HG02852 (cell line): Measurements from ENCODE around the gene OR52I2.

Source experiments
- ATAC-seq: cut with Tn5 transposase; IDR thresholded peaks from one replicate; pipeline ENCODE4 v1.9.1; 2021; ENCODE audit warnings: mild to moderate bottlenecking, moderate library complexity; ENCODE audit not compliant: unreplicated experiment

Gene OR52I2

DNA sequence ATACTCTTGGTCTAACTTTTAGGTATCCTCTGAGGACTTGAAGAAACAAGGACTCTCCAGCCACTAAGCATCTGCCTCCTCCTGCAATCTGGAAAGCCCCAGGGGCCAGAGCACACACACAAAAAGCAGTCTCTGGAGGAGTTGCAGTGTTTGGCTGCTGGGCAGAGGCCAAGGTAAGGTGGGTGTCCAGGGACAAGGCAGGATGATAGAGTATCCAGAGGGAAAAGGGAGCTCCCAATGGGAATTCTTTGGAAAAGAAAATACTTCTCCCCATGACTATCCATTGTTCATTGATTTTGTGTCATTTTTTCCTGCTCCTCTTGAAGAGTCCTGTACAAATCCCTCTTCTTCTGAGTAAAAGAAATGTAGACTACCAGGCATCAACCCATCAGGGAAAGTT is at the start of gene OR52I2:
Gene OR52I2, plus strand, starts transcription at position 301 of the 400 bp plus-strand sequence.
- no peak for ATAC-seq

DNA sequence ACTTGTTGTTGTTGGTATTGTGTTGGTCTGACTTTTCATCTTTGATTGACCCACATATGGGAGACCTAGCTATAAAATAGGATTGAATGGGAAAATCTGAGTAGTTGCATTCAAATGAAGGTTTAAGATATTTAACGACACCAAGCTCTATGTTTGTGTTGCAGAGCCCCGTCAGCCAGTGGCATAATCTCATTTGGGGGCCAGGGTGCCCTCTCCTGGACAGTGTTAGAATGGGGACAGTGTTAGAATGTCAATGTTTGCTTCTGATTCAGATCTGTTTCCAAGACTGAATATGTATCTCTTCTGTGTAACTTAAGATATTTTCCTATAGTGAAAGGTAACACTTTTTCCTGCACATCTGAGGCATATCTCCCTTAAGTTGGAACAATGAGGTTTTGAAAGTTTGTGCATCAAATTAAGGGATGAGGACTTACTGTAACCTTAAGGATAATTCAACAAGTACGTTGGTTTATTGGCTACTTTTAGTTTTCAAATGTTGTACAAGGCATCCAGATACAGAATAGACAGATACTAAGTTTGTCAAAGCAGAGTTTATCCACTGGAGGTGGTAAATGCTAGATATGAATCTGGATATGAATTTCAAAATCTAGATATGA is 41.8 kb upstream of the OR52I2 start:
- no peak for ATAC-seq

DNA sequence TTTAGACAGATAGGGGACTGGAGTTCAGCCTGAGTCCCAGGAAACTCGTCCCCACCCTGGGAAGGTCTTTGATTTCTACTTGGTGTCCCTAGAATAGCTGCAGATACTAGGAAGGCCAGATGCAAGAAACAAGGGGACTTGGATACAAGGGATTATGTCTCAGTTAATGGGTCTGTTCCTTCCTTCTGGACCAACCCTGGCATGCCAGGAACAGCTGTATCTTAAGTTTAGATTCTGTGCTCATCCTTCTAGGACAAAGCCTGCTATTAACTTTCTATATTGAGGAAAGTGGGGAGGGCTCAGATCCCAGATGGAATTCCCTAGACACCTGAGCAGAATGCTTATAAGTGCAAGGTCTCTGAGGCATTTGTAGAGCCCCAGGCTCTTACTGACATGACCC is 40.5 kb upstream of the OR52I2 start:
- no peak for ATAC-seq

DNA sequence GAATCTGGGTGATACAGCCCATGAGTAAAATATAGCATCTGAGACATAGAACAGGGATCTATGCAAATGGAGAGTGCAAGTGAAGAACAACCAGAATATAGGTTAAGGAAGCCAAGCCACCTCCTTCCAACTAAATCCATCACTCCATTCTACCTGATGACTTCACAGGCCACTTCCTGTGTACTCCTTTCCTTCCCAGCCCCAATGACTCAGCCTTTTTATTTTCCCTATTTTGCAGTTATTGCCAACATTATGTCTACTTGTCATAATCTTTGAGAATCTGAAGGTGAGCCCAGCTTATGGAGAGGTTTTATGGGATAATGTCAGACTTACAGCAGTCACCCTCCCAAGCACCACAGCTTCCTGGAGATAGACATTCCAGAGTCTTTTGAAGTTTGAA is 38.0 kb upstream of the OR52I2 start:
- no peak for ATAC-seq

DNA sequence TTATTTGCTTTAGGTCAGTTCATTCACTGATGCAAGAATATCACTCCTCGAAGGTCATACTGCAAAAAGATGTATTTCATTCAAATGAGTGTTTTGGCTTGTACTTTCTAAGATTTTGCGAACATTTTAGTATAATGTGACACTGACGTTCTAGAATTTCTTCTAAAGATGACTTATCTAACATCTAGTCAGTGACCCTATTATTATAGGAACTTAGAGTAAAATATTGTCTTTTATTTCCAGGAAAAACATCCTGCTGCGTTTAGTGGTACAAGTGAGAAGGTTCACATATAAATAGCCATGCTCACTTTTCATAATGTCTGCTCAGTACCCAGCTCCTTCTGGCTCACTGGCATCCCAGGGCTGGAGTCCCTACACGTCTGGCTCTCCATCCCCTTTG is 36.7 kb upstream of the OR52I2 start, which contains the start of gene OR52M1:
Gene OR52M1, plus strand, starts transcription at position 301 of the 400 bp plus-strand sequence. Its CDS starts 0 bp downstream, at position 301.
- no peak for ATAC-seq

DNA sequence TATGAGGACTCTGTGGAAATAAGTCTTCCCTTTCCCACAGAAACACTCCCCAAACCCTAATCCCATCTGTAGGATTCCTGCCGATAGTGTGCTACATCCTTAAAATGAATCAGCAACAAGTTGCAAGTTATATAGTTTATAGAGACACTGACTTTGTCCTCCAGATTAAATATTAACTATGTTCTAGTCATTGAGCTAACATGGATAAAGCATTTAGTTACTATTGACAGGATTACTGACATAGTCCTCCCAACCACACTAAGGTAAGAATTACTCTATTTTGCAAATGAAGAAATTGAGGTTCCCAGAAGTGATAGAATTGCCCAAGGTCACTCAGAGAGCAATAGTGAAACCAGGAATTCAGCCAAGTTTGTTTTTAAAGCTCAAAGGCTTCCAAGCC is 34.7 kb upstream of the OR52I2 start:
- no peak for ATAC-seq

DNA sequence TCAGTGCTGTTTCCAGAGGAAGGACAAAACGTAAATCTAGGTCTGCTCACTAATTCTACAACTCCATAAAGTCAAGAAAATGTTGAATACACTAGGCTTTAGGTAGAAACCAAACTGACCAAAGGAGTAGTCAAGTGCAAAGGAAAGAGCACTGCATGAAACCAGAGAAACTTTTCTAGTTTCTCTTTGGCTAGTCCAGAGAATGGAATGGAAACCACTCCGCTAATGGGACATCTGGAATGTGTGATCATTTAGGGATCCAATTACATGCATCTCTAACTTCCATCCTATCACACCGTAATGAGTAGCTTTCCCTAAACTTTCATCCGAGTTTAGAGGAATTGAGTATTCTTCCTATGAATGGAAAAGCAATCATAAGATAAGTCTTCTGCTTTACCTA is 34.1 kb upstream of the OR52I2 start:
- ATAC-seq = no peak

DNA sequence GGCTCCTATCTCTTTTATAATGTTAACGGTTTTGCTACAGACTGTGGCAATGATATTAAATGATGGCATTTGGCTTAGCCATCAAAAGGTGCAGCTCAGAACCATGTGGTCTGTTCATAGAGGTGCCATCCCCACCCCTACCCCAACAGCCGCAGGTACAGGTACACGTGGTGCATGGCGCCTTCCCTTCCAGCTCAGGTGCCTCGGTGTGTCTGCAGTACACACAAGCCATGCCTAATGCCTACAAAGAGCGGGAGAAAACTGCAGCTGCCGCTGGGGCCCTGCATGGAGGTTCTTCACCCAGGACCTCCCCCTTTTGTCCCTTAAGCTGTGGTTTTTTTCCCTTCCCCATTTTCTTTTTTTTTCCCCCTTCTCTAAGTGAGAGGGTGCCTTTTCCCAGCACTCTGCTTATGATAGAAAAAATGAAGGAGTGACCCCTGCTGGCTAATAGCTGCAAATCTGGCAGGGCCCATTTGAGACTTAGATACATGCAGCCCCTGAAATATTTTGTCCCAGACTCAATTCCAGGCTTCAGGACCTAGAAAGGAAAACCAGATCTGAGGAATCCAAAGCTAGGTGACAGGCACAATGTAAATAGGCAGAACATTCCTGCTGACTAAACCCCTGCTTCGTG is 30.1 kb upstream of the OR52I2 start:
- no peak for ATAC-seq

DNA sequence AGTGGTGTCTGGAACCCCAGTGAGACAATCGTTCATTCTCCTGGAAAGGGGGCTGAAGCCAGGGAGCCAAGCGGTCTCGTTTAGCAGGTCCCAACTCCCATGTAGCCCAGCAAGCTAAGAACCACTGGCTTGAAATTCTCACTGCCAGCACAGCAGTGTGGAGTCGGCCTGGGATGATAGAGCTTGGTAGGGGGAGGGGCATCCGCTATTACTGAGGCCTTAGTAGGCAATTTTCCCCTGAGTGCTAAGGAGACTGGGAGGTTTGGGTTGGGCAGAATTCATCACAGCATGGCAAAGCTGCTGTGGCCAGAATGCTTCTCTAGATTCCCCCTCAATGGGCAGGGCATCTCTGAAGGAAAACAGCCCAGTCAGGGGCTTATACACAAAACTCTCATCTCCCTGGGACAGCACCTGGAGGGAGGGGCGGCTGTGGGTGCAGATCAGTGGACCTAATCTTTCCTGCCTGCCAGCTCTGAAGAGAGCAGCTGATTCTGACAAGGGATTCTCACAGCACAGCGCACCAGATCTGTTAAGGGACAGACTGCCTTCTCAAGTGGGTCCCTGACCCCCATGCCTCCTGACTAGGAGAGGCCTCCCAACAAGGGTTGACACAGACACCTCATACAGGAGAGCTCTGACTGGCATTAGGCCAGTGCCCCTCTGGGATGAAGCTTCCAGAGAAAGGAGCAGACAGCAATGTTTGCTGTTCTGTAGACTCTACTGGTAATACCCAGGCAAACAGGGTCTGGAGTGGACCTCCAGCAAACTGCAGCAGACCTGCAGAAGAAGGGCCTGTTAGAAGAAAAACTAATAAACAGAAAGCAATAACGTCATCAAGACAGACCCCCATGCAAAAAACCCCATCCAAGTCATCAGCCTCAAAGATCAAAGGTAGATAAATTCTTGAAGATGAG is 21.8 kb upstream of the OR52I2 start:
- no peak for ATAC-seq

DNA sequence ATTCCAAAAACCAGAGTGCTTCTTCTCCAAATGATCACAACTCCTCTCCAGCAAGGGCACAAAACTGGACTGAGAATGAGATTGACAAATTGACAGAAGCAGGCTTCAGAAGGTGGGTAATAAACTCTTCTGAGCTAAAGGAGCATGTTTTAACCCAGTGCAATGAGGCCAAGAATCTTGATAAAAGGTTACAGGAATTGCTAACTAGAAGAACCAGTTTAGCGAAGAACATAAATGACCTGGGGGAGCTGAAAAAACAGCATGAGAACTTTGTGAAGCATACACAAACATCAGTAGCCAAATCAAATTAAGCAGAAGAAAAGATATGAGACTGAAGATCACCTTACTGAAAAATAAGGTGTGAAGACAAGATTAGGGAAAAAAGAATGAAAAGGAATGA is 21.1 kb upstream of the OR52I2 start:
- no peak for ATAC-seq

DNA sequence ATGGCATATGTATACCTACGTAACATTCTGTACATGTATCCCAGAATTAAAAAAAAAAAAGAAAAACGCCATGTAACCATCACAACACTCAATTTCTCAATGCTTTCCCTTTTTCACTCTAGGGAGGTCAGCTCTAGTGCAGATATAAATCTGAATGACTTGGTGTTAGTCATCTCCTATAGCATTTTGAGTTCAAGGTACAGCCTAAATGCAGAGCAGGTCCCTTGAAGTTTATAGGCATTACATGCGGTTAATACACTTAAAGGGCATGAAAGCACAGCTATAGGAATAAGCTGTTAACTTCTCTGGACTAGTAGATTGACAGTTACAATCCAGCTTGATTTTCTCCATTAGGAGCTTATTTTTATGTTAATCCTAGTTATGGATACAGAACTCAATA is 16.2 kb upstream of the OR52I2 start:
- ATAC-seq = no peak

DNA sequence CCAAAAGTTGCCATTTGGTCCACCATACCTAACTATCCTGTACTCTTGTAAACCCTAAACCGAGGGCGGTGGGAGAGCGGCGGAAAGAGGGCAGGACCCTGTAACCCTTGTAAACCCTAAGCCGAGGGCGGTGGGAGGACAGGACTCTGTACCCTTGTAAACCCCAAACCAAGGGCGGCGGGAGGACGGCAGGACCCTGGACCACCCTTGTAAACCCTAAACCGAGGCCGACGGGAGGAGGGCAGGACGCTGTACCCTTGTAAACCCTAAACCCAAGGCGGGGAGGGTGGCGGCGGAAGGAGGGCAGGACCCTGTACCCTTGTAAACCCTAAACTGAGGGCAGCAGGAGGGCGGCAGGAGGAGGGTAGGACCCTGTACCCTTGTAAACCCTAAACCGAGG is 12.5 kb upstream of the OR52I2 start:
- ATAC-seq = no peak

DNA sequence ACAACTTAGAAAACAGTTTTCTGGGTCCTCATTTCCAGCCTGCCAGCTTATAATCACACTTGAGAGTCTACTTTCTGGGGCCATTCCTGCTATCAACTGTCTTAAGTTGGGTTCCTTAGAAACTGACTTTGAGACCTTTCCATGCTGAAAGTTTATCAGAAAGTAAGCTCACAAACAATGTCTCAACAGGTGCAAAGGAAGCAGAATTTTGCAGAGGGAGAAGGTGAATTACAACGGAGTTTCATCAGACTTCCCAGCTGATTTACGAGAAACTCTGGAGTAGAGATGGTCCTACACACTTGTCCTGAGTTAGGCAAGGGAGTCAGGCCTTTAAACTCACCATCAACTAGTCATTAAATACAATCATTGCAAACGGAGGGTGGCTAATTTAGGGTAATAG is 4.7 kb upstream of the OR52I2 start:
- ATAC-seq = no peak

DNA sequence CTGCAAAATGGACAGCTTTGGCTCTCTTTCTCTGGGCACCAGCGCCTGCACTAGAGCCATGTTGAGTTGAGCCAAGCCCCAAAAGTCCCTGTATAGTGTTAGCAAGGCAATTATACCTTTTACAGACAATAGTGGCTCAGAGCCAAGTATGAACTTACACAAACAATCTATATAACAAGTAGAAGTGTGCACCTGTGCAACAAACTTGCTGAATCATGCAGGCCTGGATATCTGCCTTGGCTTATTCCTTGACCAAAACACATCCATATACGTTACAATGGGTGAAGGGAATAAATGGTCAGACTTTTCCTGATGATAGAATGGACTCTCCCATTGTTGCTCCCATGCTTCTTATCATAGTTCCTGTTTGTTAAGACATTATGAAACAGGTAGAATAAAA is 3.8 kb upstream of the OR52I2 start:
- ATAC-seq = no peak

DNA sequence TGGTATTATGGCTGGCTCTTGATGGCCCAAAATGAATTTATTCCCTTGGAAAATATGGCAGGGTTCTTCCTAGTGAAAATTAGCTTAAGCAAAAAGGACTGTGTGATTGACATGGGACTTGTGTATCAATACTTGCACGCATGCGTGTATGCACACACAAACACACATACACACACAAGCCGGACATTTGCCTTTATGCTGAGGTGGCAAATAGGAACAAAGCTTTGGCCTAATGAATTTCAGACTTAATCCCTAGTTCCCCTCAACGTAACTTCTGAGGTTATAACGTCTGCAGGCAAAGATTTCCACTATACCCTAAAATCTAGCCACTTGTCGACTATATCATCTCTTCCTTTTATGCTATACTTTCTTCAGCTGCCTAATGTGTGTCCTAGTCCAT is 2.9 kb upstream of the OR52I2 start:
- ATAC-seq = no peak

DNA sequence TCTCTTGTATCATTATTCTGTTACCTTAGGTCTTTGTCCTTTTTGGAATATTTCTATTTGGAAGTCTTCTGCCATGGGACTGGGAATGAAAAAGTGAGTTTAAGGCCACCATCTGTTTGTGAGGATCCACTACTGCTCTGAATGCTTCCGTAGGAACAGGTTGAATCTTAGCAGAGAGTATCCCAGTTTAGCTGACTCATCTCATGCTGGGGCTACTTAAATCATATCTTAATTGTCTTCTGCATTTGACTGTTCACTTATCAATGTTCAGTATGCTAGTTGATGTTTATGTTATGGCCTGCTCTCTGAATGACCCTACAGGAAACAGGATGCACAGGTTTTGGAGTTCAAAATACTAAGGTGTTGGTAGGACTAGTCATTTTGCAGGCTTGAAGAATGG is 1.4 kb upstream of the OR52I2 start:
- ATAC-seq = no peak

DNA sequence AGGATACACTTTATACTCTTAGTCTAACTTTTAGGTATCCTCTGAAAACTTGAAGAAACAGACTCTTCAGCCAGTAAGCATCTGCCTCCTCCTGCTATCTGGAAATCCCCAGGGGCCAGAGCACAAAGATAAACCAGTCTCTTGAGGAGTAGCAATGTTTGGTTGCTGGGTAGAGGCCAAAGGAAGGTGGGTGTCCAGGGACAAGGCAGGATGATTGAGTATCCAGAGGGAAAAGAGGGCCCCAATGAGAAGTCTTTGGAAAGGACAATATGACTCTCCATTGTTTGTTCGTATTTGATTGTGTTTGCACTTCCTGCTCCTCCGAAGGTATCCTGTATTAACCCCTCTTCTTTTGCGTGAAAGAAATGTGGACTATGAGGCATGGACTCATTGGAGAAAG is 7.5 kb downstream of the OR52I2 start:
- ATAC-seq = no peak

DNA sequence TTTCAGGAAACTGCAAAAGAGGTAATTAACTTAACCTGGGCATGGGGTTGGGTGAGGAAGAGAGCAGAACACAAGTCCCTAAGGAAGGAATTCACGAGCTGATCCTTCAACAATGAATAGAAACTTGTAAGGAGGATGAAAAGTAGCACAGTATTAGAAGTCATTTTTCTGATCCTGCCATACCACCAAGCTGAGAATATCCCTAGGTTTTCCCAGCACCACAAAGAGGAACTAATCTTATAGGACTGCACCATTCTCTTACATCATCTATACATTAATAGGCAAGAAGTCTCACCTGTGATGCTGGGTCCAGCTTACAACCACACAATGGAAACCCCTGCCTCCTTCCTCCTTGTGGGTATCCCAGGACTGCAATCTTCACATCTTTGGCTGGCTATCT is 12.2 kb downstream of the OR52I2 start, which contains the start of gene OR52I1:
Gene OR52I1, plus strand, starts transcription at position 301 of the 400 bp plus-strand sequence. Its CDS starts 0 bp downstream, at position 301.
- no peak for ATAC-seq

DNA sequence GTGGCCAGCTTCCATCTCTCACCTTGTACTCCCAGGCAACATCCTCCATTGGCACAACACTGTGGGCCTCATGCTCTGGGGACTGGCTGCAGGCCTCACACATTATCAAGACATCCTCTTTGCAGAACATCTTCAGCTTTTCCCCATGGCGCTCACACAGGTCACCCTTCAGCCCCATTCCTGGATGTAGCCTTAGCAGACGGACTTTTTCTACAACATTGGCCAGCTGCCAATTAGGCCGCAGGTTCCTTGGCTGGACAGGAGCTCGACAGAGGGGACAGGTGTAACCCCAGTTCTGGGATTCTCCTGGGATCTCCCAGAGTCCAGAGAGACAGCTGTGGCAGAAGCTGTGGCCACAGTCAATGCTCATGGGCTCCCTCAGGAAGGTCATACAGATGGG is 23.5 kb downstream of the OR52I2 start:
- no peak for ATAC-seq

DNA sequence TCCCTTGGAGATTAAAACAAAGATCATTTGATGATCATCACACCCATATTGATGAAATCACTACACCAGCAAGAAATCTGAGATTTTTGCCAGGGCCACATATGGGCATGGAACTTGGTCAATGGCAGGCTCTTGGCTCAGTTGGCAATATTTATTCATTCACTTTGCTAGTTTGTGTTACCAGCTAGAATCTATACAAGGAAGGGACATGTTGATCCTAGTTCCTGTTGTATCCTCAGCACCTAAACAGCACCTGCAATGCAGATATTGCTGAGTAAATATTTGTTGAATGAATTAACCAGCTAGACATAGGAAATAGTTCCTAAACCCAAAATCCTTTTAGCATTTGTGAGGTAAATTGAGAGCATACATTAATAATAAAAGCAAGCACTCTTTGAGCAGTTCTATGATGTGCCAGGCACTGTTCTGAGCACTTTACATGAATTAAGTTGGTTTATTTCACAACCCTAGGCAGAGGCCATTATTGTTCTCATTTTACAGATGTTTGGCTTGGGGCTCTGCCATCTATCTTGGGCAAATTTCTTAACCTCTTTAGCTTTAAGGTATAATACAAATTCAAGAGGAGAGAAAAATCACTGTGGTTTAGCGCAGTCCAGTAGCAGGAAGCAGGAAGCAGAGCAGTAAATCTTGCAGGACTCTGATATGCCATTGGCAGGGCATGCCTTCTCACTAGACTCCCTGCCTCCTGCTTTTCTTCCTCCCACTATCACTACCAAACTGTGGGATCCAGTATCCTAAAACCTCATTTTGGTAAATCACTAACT is 24.9 kb downstream of the OR52I2 start:
- ATAC-seq = no peak

DNA sequence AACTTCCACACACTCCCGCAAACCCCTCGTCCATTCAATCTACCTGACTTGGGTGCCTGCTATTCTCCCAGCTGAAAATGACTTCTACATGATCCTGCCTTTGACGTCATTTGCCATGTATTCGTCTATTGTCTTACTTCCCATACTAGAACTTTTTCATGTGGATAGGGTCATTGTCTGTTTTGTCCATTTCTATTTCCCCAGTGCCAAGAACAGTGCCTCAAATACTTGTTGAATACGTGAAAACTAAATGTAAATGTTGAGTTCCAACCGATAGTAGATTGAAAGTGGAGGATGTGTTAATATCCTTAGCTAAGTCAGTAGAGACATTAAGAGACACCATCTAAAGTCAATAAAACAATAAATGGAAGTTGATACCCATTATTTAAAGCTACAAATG is 25.6 kb downstream of the OR52I2 start:
- ATAC-seq = no peak
